ENCODE data around the gene RCOR1.
A peak's percentile ranks its signal among the peaks of the same experiment; 100 is the strongest.
"Not testable (repeated sequence)": the region's sequence is repeated elsewhere in the genome, so short reads cannot be mapped to it uniquely, and the experiment has no call there.

Gene RCOR1

GRCh38 chr14:102571478-102572042, 20.9 kb upstream of the RCOR1 start:
- DNase-seq: no peak

- DNase-seq: not testable (repeated sequence)
These were observed 19.3 kb upstream of the RCOR1 start for GRCh38 chr14:102573161-102573560.

GRCh38 chr14:102573591-102574046, 18.8 kb upstream of the RCOR1 start:
- DNase-seq: no peak

GRCh38 chr14:102574281-102575159, 17.9 kb upstream of the RCOR1 start:
- no peak for DNase-seq

GRCh38 chr14:102575160-102575845, 17.1 kb upstream of the RCOR1 start:
- no peak for DNase-seq

- DNase-seq: not testable (repeated sequence)
These were observed 16.5 kb upstream of the RCOR1 start for GRCh38 chr14:102575846-102576428.

- DNase-seq: no peak
These were observed 13.6 kb upstream of the RCOR1 start for GRCh38 chr14:102578821-102579220.

GRCh38 chr14:102579696-102580549, 12.5 kb upstream of the RCOR1 start:
- DNase-seq: no peak

GRCh38 chr14:102580550-102581110, 11.8 kb upstream of the RCOR1 start:
- no peak for DNase-seq

- DNase-seq: no peak
These were observed 11.3 kb upstream of the RCOR1 start for GRCh38 chr14:102581193-102581592.

- DNase-seq: no peak
These were observed 8.7 kb upstream of the RCOR1 start for GRCh38 chr14:102583726-102584125.

- DNase-seq: no peak
These were observed 7.3 kb upstream of the RCOR1 start for GRCh38 chr14:102584871-102585869.

GRCh38 chr14:102586420-102587104, 5.9 kb upstream of the RCOR1 start:
- no peak for DNase-seq

- no peak for DNase-seq
These were observed 3.6 kb upstream of the RCOR1 start for GRCh38 chr14:102588821-102589220.

GRCh38 chr14:102589761-102590290, 2.6 kb upstream of the RCOR1 start:
- no peak for DNase-seq

- DNase-seq: no peak
These were observed 1.8 kb upstream of the RCOR1 start for GRCh38 chr14:102590667-102591099.

- DNase-seq: no peak
These were observed 991 bp upstream of the RCOR1 start for GRCh38 chr14:102591372-102591943.

GRCh38 chr14:102592763-102593060, 263 bp downstream of the RCOR1 start:
- DNase-seq: peak in 1 of 4 experiments; percentile 30

GRCh38 chr14:102593061-102593824, 794 bp downstream of the RCOR1 start:
- DNase-seq: peak in 3 of 4 experiments; percentile 39 to 49 (median 48)

All from activated CD4-positive, CD25-positive, alpha-beta regulatory T cell (primary cell).